ENCODE measurements around the gene RMI2.
"Not testable (repeated sequence)": the region's sequence is repeated elsewhere in the genome, so short reads cannot be mapped to it uniquely, and the experiment has no call there.

The RMI2 gene

DNA sequence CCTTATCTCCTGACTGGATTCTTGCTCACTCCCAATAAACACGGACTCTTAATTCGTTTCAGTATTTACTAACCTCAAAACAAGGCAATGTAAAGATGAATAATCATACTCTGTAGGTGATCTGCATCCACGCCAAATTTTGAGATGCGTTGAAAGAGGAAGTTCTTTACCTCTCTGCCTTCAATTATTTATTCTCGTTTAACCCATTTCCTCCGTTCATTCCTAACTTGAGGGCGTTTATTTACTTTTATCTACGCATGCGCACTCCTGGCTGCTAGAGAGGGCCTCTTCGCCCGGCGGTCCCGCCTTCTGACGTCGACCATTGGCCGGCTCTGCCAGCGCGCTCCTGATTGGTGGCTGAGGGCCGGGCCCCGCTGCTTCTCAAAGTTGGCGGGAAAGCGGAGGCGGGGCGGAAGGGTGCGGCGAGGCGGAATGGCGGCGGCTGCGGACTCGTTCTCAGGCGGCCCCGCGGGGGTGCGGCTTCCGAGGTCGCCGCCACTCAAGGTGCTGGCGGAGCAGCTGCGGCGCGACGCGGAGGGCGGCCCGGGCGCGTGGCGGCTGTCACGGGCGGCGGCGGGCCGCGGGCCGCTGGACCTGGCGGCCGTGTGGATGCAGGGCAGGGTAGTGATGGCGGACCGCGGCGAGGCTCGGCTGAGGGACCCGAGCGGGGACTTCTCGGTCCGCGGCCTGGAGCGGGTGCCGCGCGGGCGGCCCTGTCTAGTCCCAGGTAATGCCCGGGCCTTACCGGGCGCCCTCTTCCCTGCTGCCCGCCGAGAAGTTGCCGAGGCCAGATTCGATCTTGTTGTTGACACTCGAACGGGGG lies at the start of gene RMI2:
TSS of gene RMI2 (plus strand) at position 420 of the 823 bp plus-strand sequence. CDS start at position 433, 13 bp downstream.
- DNase-seq (ENCODE audit: low spot score): peak; percentile 99

DNA sequence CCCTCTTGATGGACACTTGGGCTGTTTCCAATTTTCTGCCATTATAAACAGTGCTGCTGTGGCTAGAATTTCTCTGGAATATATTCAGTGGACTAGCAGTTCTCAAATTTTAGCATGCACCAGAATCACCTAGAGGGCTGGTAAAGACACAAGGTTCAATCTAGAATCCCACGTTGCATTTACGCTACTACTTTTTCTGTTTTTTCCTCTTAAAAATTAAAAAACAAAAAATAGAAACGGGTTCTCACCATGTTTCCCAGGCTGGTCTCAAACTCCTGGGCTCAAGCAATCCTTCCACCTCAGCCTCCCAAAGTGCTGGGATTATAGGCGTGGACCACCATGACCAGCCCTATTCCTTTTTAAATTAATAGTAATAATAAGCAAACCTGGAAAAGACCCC lies 49.6 kb upstream of the RMI2 start:
- no peak for DNase-seq (ENCODE audit: low spot score)

DNA sequence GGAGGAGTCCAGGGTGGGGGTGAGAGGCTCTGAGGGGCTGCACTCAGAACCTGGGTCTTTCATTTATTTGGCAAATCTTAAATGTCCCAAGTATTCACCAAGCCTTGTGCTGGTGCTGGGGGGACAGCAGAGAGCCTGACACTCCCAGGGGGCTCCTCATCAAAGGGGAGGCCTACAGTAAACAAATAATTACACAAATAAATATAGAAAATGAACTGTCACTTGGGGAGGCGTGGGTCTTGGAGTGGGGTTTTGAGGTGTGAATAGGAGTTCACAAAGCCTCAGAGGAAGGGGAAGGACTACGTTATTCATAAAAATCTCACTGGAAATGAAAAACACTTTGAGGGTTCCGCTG lies 48.9 kb upstream of the RMI2 start:
- no peak for DNase-seq (ENCODE audit: low spot score)

DNA sequence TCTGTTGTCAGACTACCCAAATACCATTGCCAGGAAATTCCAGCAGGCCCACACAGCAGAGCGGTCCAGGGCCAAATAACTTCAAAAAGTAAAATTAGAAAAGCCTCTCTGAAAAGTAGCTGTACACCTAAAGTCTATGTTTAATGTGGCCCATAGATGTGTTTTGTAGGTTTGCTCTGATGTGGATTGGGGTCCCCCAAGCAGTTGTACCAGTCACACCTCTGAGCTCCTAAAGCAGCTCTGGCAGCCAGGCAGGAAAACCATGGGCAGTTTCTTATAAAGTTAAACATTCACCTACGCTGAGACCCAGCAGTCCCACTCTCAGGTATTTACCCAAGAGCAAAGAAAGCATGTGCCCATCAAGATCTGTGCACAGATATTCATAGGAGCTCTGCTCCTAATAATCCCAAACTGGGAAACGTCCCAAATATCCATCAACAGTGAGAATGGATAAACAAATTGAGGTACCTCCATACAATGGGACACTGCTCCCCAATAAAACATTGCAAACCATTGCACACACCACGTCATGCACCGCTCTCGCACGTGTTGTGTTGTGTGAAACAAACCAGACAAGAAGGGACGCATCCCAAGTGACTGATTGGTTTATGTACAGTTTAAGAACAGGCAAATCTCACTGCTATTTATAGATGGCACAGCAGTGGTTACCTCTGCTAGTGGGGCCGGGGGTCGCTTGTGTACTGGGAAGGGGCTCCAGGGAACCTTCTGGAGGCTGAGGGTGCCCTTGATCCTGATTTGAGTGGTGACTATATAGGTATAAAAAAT lies 48.4 kb upstream of the RMI2 start:
- DNase-seq (ENCODE audit: low spot score): no peak

DNA sequence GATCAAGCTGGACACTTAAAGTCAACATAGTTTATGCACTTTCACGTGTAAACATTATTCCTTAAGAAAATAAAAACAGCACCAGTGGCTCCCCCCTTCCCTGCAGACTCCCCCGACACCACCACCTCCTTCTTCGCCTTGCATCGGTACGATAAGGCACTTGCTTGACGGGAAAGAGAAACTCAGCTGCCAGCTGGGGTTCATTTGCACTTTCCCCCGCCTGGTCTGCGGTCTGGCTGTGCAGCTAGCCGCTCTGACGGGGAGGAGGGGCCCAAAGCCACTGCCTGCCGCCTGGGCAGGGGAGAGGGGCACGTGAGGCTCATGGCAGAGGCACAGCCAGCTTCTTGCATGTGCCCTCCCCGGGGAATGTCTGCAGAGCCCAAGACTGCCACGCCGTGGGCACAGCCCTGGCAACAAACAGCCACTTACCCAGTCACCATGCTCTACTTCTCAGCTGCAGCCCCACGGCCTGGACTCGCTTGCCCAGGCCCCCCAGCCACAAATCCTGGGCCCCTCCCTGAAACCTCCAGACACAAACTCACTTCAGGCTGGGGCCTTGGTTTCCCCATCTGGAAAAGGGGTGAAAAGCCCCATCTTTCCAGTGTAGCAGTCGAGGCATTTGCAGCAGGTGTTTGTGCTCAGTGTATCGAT lies 47.6 kb upstream of the RMI2 start:
- no peak for DNase-seq (ENCODE audit: low spot score)

DNA sequence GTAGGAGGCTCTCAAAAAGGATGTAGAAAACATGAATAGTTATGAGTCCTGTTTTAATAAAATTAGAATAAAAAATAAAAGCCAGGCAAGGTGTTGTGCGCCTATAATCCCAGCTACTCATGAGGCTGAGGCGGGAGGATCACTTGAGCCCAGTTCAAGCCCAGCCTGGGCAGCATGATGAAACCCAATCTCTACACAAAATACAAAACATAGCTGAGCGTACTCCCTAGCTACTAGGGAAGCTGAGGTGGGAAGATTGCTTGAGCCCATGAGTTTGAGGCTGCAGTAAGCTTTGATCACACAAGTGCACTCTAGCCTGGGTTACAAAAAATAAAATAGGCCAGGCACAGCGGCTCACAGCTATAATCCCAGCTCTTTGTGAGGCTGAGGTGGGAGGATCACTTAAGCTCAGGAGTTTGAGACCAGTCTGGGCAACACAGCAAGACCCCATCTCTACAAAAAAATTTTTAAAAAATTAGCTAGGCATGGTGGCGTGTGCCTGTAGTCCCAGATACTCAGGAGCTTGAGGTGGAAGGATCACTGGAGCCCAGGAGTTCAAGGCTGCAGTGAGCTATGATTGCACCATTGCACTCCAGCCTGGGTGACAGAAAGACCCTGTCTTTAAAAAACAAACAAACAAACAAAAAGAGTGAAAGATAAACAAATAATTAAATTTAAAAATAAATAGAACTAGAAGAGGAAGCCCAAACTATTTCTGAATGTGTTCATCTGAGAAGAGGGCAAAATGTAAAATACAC lies 46.9 kb upstream of the RMI2 start:
- DNase-seq (ENCODE audit: low spot score): no peak

DNA sequence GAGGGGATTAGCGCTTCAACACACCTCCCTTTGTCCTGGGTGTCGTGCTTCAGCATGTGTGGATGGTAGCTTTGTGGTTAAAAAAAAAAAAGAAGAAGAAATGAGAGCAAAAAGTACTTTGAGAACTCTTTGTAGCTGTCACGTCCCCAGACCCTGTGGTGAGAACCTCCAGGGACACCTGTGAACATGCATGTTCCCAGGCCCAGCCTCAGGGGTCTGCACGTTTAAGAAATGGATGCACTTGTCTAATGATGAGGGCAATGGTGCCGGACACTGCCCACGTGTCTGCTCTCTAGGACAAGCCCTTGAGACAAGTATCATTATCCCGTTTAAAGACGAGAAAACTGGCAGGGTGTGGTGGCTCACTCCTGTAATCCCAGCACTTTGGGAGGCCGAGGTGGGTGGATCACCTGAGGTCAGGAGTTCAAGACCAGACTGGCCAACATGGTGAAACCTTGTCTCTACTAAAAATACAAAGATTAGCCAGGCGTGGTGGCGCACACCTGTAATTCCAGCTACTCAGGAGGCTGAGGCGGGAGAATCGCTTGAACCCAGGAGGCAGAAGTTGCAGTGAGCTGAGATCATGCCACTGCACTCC lies 46.2 kb upstream of the RMI2 start:
- not testable (repeated sequence) for DNase-seq (ENCODE audit: low spot score)

DNA sequence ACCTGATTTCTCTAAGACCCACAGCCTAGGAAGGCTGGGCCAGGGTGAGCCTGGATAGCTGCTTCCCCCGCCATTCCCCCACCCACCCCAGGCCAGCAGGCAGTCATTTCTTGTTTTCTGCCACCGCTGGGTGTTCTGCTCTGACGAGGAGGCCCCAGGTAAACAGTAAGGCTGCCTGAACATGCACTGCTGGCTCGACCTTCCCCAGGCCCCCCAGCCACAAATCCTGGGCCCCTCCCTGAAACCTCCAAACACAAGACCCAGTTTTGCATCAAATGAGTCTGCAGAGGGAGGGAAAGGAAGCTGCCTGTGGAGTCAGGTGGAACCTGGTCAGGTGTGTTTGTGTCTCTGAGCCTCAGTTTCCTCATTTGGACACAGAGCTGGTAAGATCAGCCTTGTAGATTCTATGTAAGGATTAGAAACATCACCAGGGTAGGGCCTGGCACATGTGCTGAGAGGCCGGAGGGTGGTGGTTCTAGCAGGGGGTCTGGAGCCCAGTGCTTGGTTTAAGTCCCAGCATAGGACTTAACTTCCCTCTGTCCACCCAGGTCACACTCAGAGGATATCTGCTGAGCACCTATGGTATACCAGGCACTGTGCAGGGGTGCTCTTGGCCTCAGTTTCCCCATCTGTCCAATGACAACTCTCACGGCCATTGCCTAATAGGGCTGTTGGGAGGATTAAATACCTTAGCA lies 45.2 kb upstream of the RMI2 start:
- no peak for DNase-seq (ENCODE audit: low spot score)

DNA sequence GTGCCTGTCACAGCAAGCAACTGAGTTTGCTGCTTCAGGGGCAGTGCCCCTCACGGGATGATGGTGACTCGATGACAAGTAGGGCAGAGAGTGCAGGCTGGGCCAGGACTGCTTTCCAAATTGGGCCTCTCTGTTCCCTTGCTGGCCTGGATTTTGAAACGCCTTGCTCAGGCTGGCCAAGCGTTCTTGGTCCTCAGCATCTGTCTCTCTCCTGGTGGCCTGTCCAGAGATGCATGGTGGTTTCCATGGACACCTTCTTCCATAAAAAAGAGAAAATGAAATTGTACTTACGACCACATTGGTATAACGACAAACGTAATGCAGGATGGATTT lies 44.7 kb upstream of the RMI2 start:
- no peak for DNase-seq (ENCODE audit: low spot score)

DNA sequence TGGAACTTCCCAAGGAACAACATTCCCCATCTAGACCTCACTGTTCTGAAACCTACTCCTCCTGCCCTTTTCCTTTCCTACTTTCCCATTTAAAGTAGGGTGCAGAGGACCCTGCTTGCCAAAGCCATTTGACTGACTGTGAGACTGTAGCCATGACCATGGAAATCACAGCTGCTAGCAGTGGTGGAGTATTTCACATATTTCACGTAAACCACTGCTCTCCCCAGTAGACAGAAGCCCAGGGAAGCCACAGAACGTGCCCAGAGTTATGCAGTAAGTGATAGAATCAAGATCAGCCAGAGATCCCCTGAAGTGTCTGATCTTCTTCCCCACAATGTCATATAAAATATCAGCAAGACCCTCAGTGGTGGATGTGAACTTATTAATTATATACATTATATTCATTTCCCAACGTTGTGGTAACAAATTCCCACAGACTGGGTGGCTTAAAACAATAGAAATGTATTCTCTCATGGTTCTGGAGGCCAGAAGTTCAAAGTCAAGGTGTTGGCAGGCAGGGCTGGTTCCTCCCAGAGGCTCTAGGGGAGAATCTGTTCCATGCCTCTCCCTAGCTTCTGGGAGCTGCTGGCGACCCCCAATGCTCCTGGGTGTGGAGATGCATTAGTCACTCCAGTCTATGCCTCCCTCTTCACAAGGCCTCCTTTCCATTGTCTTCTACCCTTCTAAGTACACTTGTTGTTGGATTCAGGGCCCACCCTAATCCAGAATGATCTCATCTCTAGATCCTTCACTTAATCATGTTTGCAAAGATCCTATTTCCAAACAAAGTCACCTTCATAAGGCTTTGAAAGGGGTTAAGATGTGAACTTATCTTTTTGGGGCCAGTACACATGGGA lies 43.4 kb upstream of the RMI2 start:
- DNase-seq (ENCODE audit: low spot score): no peak

DNA sequence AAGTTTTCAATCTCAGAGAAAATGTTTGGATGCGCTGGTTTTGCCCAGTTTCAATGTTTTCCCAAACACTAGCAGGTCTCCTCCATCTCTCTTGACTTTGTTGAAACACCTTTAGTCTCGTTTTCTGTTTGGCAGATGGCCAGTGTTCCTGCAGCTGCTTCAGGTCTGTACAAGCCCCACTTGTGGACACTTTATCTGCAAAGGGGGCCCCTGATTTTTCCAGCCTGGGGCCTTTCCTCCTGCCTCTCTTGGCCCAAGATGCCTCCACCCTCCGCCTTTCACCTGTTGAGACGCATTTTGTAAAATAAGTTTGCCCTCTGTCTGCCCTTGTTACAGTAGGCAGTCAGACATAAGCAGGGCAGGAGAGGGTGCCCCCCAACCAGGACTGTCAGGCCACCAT lies 42.3 kb upstream of the RMI2 start:
- no peak for DNase-seq (ENCODE audit: low spot score)

DNA sequence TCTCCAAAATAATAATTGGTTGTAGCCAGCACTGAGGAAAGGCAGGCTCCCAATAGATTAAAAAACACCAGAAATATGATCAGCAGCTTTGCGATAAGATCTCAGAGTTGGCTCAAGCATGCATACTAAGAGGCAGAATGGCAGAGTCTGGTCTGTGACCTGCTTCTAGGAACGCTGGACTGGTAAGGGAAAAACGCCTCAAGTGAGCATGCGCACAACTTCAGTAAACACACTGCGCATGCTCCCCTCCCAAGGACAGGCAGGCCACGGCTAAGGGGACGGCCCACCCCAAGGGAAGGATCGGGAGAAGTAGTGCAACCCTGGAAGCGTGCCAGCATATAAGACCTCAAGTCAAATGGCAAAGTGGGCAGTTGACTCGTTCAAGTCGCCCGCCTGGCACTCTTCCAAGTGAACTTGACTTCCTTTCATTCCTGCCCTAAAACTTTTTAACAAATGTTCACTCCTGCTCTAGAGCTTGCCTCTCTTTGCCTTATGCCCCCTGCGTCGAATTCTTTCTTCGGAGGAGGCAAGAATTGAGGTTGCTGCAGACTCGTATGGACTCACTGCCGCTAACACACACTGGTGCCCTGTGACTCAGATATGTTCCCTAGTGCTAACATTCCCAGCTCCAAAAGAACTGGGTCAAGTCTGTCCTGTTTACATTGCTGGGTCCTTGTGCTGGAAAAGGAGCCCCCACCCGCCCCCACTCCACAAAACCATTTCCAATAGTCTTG lies 41.7 kb upstream of the RMI2 start:
- DNase-seq (ENCODE audit: low spot score): no peak

DNA sequence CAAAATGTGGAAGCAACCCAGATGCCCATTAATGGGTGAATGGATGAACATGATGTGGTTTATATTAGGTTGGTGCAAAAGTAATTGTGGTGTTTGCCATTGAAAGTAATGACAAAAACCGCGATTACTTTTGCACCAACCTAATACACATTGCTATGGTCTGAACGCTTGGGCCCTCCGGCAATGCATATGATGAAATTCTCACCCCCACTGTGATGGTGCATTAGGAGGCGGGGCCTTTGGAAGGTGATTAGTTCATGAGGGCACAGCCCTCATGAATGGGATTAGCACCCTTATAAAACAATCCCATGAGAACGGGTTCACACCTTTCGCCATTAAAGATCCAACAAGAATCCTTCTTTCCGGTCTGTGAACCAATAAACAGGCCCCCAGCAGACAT lies 38.9 kb upstream of the RMI2 start:
- no peak for DNase-seq (ENCODE audit: low spot score)

DNA sequence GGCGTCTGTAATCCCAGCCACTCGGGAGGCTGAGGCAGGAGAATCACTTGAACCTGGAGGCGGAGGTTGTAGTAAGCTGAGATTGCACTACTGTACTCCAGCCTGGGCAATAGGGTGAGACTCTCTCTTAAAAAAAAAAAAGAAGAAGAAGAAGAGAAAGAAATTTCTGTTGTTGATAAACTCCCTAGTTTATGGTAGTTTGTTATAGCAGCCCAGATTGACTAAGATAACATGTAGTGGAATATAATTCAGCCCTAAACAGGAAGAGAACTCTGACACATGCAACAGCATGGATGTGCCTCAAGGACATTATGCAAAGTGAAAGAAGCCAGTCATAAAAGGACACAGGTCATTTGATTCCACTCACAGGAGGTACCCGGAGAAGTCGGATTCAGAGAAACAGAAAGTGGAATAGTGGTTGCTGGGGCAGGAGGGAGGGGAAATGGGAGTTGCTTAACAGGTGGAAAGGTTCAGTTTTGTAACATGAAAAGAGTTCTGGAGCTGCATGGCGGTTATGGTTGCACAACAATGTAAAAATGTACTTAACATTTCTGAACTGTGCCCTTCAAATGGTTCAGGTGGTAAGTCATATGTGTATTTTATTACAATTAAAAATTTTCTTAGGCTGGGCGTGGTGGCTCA lies 38.1 kb upstream of the RMI2 start:
- peak; percentile 58 for DNase-seq (ENCODE audit: low spot score)

DNA sequence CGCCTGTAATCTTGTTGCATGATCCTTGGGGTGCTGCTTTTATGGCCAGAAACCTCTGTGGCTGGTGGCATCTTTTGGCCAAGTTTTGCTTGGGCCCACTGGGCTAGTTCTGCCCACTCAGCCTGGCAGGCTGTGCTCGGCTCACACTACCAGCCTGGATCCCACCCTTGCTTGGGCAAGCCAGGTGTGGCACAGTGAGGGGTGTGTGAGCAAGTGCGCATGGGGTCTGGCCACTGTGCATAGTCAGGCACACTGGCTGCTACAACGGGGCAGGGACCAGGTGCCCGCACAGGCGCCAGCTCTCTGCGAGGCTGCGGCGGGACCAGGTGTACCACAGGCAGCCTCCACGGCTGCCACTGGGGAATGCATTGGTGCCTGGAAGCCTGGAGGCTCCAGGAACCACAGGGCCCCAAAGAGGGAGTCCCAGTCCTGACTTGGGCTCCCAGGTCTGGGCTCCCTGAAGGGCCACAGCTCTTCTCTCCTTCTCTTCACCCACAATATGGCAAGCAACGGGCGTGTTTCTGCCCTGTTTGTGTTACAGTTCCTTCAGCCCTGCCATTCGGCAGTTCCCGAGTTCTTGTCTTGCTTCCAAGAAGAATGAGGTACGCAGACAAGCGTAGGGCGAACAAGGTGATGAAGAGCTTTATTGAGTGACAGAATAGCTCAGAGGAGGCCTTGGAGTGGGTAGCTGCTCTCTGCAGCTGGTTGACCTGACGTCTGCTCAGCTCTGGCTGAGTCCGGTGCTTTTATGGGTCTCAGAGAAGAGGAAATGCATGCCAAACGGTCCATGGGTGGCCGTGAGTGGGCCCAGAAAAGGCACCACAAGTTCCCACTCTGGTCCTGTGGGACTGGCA lies 37.4 kb upstream of the RMI2 start:
- no peak for DNase-seq (ENCODE audit: low spot score)

DNA sequence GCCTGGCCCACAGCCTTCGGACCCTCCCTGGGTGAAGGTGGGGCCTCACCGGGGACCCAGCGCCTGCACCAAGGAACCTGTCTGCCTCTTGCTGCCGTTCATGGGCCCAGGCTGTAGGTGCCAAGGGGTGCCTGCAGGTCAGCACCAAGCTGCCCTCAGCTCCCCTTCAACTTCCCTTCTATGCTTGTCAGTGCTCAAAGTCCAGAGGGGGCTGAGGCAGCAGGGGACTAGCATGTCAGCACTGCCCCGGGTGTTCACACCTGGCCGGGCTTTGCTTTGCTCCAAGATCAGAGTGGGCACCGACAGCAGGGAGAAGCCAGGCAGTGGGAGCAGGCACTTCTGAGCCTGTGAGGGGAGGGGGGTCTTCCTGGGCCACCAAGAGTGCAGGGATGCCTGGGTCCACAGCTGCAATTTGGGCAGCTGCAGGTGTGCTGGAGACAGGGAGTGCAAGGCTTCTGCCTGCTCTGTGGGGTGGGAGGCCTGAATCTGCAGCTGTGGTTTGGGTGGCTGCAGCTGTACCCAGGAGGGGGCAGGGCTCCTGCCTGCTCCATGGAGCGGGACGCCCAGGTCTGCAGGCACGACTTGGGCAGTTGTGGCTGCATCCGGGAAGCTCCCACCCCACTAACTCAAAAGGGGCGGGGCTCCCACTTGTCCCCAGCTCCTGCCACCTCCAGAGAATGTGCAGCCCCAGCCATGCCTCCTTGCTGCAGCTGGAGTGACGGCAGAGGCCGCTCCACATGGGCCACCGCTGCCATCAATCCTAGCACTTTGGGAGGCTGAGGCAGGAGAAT lies 36.6 kb upstream of the RMI2 start:
- DNase-seq (ENCODE audit: low spot score): no peak

DNA sequence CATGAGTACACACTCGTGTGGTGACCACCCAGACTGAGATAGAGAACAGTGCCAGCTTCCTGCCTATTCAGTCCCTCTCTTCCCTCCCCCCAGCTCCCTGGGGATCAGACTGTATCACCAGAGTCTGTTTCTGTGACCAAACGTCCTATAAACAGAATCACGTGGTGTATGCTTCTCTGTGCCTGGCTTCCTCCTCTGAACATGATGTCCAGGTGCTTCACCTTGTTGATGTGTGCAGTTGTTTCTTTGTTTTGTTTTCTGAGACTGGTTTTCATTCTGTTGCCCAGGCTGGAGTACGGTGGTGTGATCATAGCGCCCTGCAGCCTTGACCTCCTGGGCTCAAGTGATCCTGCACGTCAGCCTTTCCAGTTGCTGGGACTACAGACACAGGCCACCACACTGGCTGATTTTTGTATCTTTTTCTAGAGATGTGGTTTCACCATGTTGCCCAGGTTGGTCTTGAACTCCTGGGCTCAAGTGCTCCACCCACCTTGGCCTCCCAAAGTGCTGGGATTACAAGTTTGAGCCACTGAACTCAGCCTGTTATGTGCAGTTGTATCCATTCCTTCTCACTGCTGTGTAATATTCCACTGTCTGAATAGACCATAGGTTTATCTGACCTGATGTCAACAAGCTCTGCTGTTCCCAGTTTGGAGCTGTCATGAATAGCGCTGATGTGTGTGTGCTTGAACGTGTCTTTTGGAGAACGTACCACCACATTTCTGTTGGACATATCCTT lies 35.2 kb upstream of the RMI2 start:
- DNase-seq (ENCODE audit: low spot score): no peak

All from HuH-7 (cell line).